Upper lobe of right lung (tissue), 1 donor: Measurements from ENCODE around the gene ADAR. TPM values are rescaled to one million over a fixed set of nuclear protein-coding genes. Genes with fewer than 3 reads are reported as not detected.

Source experiments
- ATAC-seq: fragments of 200-7000 bp; cut with Tn5 transposase; one replicate; pipeline ENCODE4 v1.9.1; 2020; ENCODE audit warnings: mild to moderate bottlenecking, moderate library complexity
- DNase-seq: peaks from one replicate; pipeline ENCODE4 v3.0.0-alpha.2; 2020
- H3K27ac ChIP-seq: fragments of 200-600 bp; one replicate; pipeline ENCODE4 v1.8.0; 2022
- H3K27me3 ChIP-seq: fragments of 200-600 bp; one replicate; pipeline ENCODE4 v1.8.0; 2022; ENCODE audit warnings: mild to moderate bottlenecking
- H3K36me3 ChIP-seq: fragments of 200-600 bp; one replicate; pipeline ENCODE4 v1.8.0; 2022
- H3K4me1 ChIP-seq: fragments of 200-600 bp; one replicate; pipeline ENCODE4 v1.8.0; 2022
- H3K4me3 ChIP-seq: fragments of 200-600 bp; one replicate; pipeline ENCODE4 v1.8.0; 2022; ENCODE audit warnings: mild to moderate bottlenecking
- H3K9me3 ChIP-seq: fragments of 200-600 bp; one replicate; pipeline ENCODE4 v1.8.0; 2022
- CTCF ChIP-seq: fragments of 200-600 bp; IDR thresholded peaks from one replicate; pipeline ENCODE4 v1.8.0; 2022; ENCODE audit warnings: antibody characterized with exemption
- intact Hi-C: fragments of 100-400 bp; cut with DNase I; formaldehyde crosslinking; loops from one replicate; pipeline ENCODE4 v1.11.0; 2022
- total RNA-seq: library from RNA; stranded (reverse); fragmentation: NEBNext Ultra II Directional; extraction: Animal tissue kit (Norgen Biotek cat#: 25700); gene quantifications from one replicate; pipeline ENCODE4 v1.2.1, GENCODE V29; 2021
- donor health status: DM: no; HTN: yes; CAD: no; lungs with severe emphysema.

Gene ADAR
- total RNA-seq, 1 donor from 2014 or later: 205 TPM

DNA sequence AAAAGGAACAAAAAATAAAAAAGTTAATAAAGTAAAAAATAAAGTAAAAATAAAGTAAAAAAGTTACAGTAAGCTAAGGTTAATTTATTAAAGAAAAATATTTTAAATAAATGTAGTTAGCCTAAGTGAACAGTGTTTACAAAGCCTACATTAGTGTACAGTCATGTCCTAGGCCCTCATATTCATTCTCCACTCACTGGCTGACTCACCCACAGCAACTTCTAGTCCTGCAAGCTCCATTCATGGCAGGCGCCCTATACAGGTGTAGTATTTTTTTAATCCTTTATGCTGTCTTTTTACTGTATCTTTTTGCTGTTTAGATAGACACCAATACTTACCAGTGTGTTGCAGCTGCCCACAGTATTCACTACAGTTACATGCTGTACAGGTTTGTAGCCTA, 12.4 kb downstream of the ADAR start:
- no peaks in the 10 kb centered on the region for H3K9me3 ChIP-seq
- no peak for DNase-seq
- H3K4me1 ChIP-seq: peaks cover 12% of the 10 kb centered on the region
- intact Hi-C loops: no loop called here
- no peak for ATAC-seq
- TF ChIP-seq CTCF: no peak
- no peaks in the 10 kb centered on the region for H3K27me3 ChIP-seq
- peaks cover 95% of the 10 kb centered on the region for H3K36me3 ChIP-seq
- H3K4me3 ChIP-seq: no peak overlapping the region
- no peak overlapping the region for H3K27ac ChIP-seq

DNA sequence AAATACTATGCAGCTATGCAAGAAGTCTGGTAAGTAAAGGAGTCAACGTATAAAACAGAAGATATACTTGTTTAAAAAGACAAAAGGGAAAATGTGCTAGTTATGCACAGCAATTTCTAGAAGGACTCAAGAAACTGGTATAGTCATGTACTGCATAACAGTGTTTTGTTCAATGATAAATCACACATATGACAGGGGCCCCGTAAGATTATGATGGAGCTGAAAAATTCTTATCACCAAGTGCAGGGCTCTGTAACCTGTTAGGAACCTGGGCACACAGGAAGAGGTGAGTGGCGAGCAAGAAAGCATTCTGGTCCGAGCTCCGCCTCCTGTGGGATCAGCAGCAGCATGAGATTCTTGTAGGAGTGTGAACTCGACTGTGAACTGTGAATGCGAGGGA, 13.2 kb downstream of the ADAR start:
- Histone ChIP-seq H3K9me3 (no peaks in the 10 kb centered on the region), H3K4me3 (no peak overlapping the region), H3K36me3 (peaks cover 95% of the 10 kb centered on the region), H3K27me3 (no peaks in the 10 kb centered on the region), H3K4me1 (peaks cover 4% of the 10 kb centered on the region), H3K27ac (no peak overlapping the region)
- TF ChIP-seq CTCF: no peak
- intact Hi-C loops: no loop called here
- DNase-seq (no peak), ATAC-seq (no peak)

DNA sequence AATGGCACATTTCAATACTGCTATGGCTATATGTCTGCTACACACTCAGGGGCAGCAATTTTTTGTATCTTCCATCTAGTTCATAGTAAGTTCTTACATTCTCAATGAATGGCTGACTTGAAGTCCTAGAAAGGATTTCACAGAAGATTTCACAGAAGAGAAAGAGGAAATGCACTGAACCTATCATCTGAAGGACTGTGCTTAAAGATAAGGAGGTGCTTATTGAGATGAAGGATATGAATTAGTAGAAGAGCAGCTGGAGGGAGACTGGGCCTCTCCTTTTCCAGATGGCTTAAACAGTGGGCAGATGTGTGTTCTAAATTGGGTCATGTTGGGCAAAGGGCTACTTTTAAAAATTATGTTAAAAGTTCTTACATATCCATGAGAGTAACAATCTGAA, 14.6 kb downstream of the ADAR start:
- no peak for DNase-seq
- Histone ChIP-seq H3K4me1 (no peaks in the 10 kb centered on the region), H3K36me3 (peaks cover 100% of the 10 kb centered on the region), H3K27ac (no peak overlapping the region), H3K4me3 (no peak overlapping the region), H3K9me3 (no peaks in the 10 kb centered on the region), H3K27me3 (no peaks in the 10 kb centered on the region)
- intact Hi-C loops: no loop called here
- ATAC-seq: no peak
- TF ChIP-seq CTCF: no peak

GRCh38 chr1:154591206-154591605, 16.8 kb downstream of the ADAR start:
- Histone ChIP-seq H3K27ac (no peak overlapping the region), H3K4me1 (no peaks in the 10 kb centered on the region), H3K9me3 (no peaks in the 10 kb centered on the region), H3K36me3 (peaks cover 100% of the 10 kb centered on the region), H3K27me3 (no peaks in the 10 kb centered on the region), H3K4me3 (no peak overlapping the region)
- intact Hi-C loops: no loop called here
- TF ChIP-seq CTCF: no peak
- ATAC-seq (no peak), DNase-seq (no peak)

DNA sequence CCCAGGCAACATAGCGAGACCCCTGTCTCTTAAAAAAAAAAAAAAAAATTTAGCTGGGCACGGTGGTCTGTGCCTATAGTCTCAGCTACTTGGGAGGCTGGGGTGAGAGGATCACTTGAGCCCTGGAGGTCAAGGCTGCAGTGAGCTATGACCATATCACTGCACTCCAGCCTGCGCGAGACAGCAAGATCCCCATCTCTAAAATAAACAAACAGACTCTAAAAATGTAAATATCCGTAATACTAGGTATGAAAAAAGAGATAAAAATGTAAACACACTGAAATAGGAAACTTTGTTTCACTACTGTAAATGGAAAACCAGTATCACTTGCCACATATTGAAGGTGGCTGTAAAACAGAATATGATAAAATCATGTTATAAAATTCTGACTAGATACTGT, 17.2 kb downstream of the ADAR start:
- intact Hi-C loops: no loop called here
- ATAC-seq (no peak), DNase-seq (no peak)
- Histone ChIP-seq H3K4me1 (no peaks in the 10 kb centered on the region), H3K27me3 (no peaks in the 10 kb centered on the region), H3K9me3 (no peaks in the 10 kb centered on the region), H3K4me3 (no peak overlapping the region), H3K27ac (no peak overlapping the region), H3K36me3 (peaks cover 100% of the 10 kb centered on the region)
- TF ChIP-seq CTCF: no peak

DNA sequence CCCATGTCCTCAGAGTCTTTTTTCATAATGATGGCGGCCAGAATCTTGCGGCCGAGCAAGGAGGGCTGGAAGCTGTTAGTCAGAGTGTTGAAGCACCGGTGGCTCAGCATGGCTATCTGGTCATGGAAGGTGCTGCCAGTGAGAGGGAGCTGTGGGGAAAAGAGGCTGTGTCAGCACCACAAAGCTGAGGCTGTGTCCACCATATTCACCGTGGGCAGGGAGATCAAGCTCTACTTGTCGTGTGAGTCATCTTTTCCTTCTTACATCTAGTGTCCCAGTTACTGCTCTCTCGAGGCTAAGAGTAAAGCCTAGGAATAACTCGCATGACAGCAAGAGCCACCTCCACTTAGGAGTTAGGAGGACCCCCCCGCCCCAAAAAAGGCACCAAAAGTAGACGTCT, 18.2 kb downstream of the ADAR start:
- ATAC-seq (no peak), DNase-seq (no peak)

More for the DNA sequence above, 18.2 kb downstream of the ADAR start:
- Histone ChIP-seq H3K36me3 (peaks cover 100% of the 10 kb centered on the region), H3K4me3 (no peak overlapping the region), H3K27ac (no peak overlapping the region), H3K27me3 (no peaks in the 10 kb centered on the region), H3K4me1 (no peaks in the 10 kb centered on the region), H3K9me3 (no peaks in the 10 kb centered on the region)
- TF ChIP-seq CTCF: no peak
- intact Hi-C loops: no loop called here
